Panc1 (cell line): ENCODE data around the gene FLVCR2. TPM values are rescaled to one million over a fixed set of nuclear protein-coding genes. Genes with fewer than 3 reads are reported as not detected.

Experiments
- ATAC-seq: fragments of 200-7000 bp; cut with Tn5 transposase; 2 replicates; pipeline ENCODE4 v1.9.1; 2020; ENCODE audit warnings: mild to moderate bottlenecking, moderate library complexity
- BruUV-seq: library from RNA; stranded (reverse); fragments of 400-500 nt; replicated peaks from 2 replicates; lab custom pipeline; 2021; lab: Mats Ljungman, UMichigan
- CTCF ChIA-PET: fragments of 300-600 bp; sonication (Branson Sonifier 250); formaldehyde crosslinking; loops from one replicate; lab custom pipeline; 2022; ENCODE audit warnings: antibody characterized with exemption; lab: Charles Lee
- POLR2A ChIA-PET: fragments of 300-600 bp; sonication (Branson Sonifier 250); formaldehyde crosslinking; loops from one replicate; lab custom pipeline; 2022; ENCODE audit warnings: antibody characterized with exemption; lab: Charles Lee
- DNase-seq: peaks from one replicate; pipeline ENCODE4 v3.0.0-alpha.2; 2010; ENCODE audit warnings: low read depth, low spot score
- H3K27ac ChIP-seq: 2 replicates; pipeline ENCODE4 v1.5.1; 2011; ENCODE audit warnings: mild to moderate bottlenecking, low read length, inconsistent platforms
- H3K27me3 ChIP-seq: fragments of 200-500 bp; sonication (Bioruptor generic); 2 replicates; pipeline ENCODE4 v1.6.0; 2014; ENCODE audit warnings: low read length, inconsistent platforms; ENCODE audit not compliant: control insufficient read depth, insufficient read depth
- H3K36me3 ChIP-seq: fragments of 200-500 bp; sonication (Bioruptor generic); 2 replicates; pipeline ENCODE4 v1.5.1; 2014; ENCODE audit warnings: inconsistent platforms, mild to moderate bottlenecking, low read length, moderate library complexity; ENCODE audit not compliant: control insufficient read depth, insufficient read depth
- H3K4me1 ChIP-seq: 2 replicates; pipeline ENCODE4 v1.5.1; 2011; ENCODE audit warnings: inconsistent platforms, mild to moderate bottlenecking, low read length, moderate library complexity; ENCODE audit not compliant: control insufficient read depth, insufficient read depth
- H3K4me3 ChIP-seq, 2 experiments: 2 replicates each; pipeline ENCODE4 v1.5.1; 2011 to 2012; ENCODE audit warnings: low read depth in 2 of 2, low read length in 2 of 2, mild to moderate bottlenecking in 2 of 2, inconsistent platforms in 1 of 2, moderate library complexity in 1 of 2
- H3K9me3 ChIP-seq: fragments of 200-500 bp; sonication (Bioruptor generic); 2 replicates; pipeline ENCODE4 v1.5.1; 2014; ENCODE audit warnings: low read depth, mild to moderate bottlenecking, inconsistent platforms, low read length, moderate library complexity; ENCODE audit not compliant: control insufficient read depth, insufficient read depth
- POLR2AphosphoS5 ChIP-seq: IDR thresholded peaks from 2 replicates; pipeline ENCODE4 v1.6.1; 2012; ENCODE audit warnings: mild to moderate bottlenecking, low read depth, low read length, moderate library complexity
- SIN3A ChIP-seq: IDR thresholded peaks from 2 replicates; pipeline ENCODE4 v1.6.1; 2012; ENCODE audit warnings: low read depth, mild to moderate bottlenecking, low read length, moderate library complexity, borderline replicate concordance; ENCODE audit not compliant: insufficient read depth
- TCF7L2 ChIP-seq: IDR thresholded peaks from 2 replicates; pipeline ENCODE4 v1.6.1; 2011; ENCODE audit warnings: mild to moderate bottlenecking, low read depth, low read length, inconsistent platforms
- in situ Hi-C: cut with HindIII; loops from 2 replicates; pipeline ENCODE4 v1.10.0; 2016; ENCODE audit warnings: low sequenced_read_pairs, low pct_unique_long_range_greater_than_20kb
- intact Hi-C: fragments of 100-400 bp; cut with micrococcal nuclease; formaldehyde crosslinking; loops from one replicate; pipeline ENCODE4 v1.10.0; 2022; ENCODE audit not compliant: unreplicated experiment
- total RNA-seq: library from RNA; stranded (reverse); gene quantifications from one replicate; pipeline ENCODE4 v1.2.1, GENCODE V29; 2021; ENCODE audit not compliant: unreplicated experiment
- TF ChIP-seq, protein P1 (sequence below): fragments of 450-650 bp; IDR thresholded peaks from 2 replicates; pipeline ENCODE4 v1.5.1; 2017; ENCODE audit warnings: mild to moderate bottlenecking
- TF ChIP-seq, protein P2 (sequence below), 2 experiments: IDR thresholded peaks; 2 replicates each; pipeline ENCODE4 v1.6.1; 2011 to 2012; ENCODE audit warnings: low read depth in 2 of 2, control low read depth in 1 of 2, low read length in 1 of 2, mild to moderate bottlenecking in 1 of 2, moderate library complexity in 1 of 2; ENCODE audit not compliant: insufficient read depth in 1 of 2

Gene FLVCR2
- total RNA-seq, 1 experiment from 2014 or later: 9.7 TPM

DNA sequence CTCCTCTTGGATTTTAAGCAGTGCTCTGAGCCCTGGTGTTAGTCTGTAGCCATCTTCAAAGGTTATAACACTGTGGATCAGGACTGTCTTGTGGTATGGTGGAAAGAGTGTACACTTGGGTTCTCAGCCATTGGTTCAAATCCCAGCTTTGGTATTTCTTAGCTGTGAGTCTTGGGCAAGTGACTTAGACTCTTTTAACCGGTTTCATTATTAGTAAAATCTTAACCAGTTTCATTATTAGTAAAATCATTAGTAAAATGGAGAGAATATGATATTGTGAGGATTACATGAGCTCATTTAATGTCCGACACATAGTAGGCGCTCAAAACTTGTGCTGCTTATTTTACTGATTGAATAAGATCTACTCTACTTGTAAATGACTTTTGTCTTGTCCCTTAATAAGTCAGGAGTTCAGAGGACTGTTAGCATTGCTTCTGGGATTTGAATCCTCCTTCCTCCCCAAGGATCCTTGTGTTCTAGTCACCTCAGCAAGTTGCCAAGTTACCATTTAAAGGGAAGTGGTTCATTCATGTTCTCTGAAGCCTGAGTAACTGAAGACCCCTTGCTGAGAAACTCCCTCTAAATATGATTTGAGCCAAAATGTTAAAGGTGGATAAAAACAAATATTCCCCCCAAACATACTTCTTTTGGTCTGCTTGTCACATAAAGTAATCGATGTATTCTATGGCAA, 95.1 kb downstream of the FLVCR2 start:
- TF ChIP-seq POLR2AphosphoS5 (no peak), SIN3A (no peak), TCF7L2 (no peak)
- TF ChIP-seq, protein P1, sequence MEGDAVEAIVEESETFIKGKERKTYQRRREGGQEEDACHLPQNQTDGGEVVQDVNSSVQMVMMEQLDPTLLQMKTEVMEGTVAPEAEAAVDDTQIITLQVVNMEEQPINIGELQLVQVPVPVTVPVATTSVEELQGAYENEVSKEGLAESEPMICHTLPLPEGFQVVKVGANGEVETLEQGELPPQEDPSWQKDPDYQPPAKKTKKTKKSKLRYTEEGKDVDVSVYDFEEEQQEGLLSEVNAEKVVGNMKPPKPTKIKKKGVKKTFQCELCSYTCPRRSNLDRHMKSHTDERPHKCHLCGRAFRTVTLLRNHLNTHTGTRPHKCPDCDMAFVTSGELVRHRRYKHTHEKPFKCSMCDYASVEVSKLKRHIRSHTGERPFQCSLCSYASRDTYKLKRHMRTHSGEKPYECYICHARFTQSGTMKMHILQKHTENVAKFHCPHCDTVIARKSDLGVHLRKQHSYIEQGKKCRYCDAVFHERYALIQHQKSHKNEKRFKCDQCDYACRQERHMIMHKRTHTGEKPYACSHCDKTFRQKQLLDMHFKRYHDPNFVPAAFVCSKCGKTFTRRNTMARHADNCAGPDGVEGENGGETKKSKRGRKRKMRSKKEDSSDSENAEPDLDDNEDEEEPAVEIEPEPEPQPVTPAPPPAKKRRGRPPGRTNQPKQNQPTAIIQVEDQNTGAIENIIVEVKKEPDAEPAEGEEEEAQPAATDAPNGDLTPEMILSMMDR: no peak
- TF ChIP-seq, protein P2, sequence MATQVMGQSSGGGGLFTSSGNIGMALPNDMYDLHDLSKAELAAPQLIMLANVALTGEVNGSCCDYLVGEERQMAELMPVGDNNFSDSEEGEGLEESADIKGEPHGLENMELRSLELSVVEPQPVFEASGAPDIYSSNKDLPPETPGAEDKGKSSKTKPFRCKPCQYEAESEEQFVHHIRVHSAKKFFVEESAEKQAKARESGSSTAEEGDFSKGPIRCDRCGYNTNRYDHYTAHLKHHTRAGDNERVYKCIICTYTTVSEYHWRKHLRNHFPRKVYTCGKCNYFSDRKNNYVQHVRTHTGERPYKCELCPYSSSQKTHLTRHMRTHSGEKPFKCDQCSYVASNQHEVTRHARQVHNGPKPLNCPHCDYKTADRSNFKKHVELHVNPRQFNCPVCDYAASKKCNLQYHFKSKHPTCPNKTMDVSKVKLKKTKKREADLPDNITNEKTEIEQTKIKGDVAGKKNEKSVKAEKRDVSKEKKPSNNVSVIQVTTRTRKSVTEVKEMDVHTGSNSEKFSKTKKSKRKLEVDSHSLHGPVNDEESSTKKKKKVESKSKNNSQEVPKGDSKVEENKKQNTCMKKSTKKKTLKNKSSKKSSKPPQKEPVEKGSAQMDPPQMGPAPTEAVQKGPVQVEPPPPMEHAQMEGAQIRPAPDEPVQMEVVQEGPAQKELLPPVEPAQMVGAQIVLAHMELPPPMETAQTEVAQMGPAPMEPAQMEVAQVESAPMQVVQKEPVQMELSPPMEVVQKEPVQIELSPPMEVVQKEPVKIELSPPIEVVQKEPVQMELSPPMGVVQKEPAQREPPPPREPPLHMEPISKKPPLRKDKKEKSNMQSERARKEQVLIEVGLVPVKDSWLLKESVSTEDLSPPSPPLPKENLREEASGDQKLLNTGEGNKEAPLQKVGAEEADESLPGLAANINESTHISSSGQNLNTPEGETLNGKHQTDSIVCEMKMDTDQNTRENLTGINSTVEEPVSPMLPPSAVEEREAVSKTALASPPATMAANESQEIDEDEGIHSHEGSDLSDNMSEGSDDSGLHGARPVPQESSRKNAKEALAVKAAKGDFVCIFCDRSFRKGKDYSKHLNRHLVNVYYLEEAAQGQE (IDR thresholded peaks at IDR 0.05; ENCODE audit: insufficient read depth in 1 of 2, low read depth in 2 of 2, low read length in 1 of 2): no peak
- no peaks in the 10 kb centered on the region for H3K9me3 ChIP-seq
- no peak for DNase-seq
- ChIA-PET CTCF (no interaction called here), POLR2A (no interaction called here)
- peaks cover 8% of the 10 kb centered on the region; the same call in 1 of the 2 replicates for H3K36me3 ChIP-seq
- BruUV-seq: no TSS peak
- no peaks in the 10 kb centered on the region for H3K27me3 ChIP-seq
- intact Hi-C loops (no loop called here), in situ Hi-C loops (no loop called here)
- no peaks in the 10 kb centered on the region for H3K4me1 ChIP-seq
- no peak overlapping the region for H3K27ac ChIP-seq
- no peak for ATAC-seq
- H3K4me3 ChIP-seq: no peak overlapping the region

DNA sequence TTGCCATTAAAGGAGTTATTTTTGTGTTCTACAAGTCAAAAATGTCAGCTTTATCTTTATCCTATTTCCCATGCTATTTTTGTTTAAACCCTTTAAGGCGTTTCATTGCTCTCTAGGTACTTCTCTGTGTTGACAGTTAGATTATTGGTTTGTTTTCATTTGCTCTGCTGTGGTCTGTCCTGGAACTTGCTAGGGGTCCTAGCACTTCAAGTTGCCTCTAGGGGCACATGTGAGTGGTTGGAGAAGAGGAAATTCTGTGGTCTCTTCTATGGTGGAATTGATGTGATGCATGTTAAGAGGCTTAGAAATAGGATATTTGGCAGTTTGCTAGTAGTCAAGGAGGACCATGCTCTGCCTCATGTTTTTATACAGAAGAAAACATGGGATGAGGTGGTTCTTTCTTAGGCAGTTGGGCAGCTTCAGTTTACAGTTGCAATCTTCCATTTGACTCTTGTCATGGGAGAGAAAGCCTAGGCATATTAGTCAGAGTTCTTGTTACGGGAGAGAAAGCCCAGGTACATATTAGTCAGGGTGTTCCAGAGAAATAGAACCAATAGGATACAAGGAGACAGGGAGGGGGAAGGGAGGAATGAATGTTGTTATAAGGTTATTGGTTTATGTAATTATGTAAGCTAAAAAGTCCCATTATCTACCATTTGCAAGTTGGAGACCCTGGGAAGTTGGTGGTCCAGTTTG, 97.0 kb downstream of the FLVCR2 start:
- CTCF ChIA-PET: no interaction called here

More for the DNA sequence above, 97.0 kb downstream of the FLVCR2 start:
- H3K27ac ChIP-seq: no peak overlapping the region
- H3K4me3 ChIP-seq: no peak overlapping the region
- no peaks in the 10 kb centered on the region for H3K4me1 ChIP-seq
- in situ Hi-C loops: no loop called here
- peaks cover 6% of the 10 kb centered on the region; the same call in 1 of the 2 replicates for H3K36me3 ChIP-seq
- BruUV-seq: no TSS peak
- no peaks in the 10 kb centered on the region for H3K27me3 ChIP-seq
- POLR2A ChIA-PET: no interaction called here
- no peaks in the 10 kb centered on the region for H3K9me3 ChIP-seq
- intact Hi-C loops: no loop called here
- TF ChIP-seq TCF7L2 (no peak), POLR2AphosphoS5 (no peak), SIN3A (no peak)
- TF ChIP-seq, protein P2 (IDR thresholded peaks at IDR 0.05; ENCODE audit: insufficient read depth in 1 of 2, low read depth in 2 of 2, low read length in 1 of 2): no peak
- TF ChIP-seq, protein P1: no peak
- ATAC-seq (no peak), DNase-seq (no peak)
